ENCODE measurements around the gene CCDC146.
"Not testable (repeated sequence)": the region's sequence is repeated elsewhere in the genome, so short reads cannot be mapped to it uniquely, and the experiment has no call there.

GRCh38 chr7:77112719-77113306 is 9.6 kb upstream of the CCDC146 start:
- TF ChIP-seq CTCF (IDR thresholded peaks at IDR 0.05); NR2C2 (CRISPR knock-in tag; IDR thresholded peaks at IDR 0.05); NFATC4 (CRISPR knock-in tag; IDR thresholded peaks at IDR 0.05); MAX (CRISPR knock-in tag; IDR thresholded peaks at IDR 0.05); FOXP4 (CRISPR knock-in tag; IDR thresholded peaks at IDR 0.05); NFE2L1 (CRISPR knock-in tag; IDR thresholded peaks at IDR 0.05); TCF7 (CRISPR knock-in tag; IDR thresholded peaks at IDR 0.05; ENCODE audit: low read depth): not testable (repeated sequence)
- TF ChIP-seq, protein P1, sequence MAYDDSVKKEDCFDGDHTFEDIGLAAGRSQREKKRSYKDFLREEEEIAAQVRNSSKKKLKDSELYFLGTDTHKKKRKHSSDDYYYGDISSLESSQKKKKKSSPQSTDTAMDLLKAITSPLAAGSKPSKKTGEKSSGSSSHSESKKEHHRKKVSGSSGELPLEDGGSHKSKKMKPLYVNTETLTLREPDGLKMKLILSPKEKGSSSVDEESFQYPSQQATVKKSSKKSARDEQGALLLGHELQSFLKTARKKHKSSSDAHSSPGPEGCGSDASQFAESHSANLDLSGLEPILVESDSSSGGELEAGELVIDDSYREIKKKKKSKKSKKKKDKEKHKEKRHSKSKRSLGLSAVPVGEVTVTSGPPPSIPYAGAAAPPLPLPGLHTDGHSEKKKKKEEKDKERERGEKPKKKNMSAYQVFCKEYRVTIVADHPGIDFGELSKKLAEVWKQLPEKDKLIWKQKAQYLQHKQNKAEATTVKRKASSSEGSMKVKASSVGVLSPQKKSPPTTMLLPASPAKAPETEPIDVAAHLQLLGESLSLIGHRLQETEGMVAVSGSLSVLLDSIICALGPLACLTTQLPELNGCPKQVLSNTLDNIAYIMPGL (CRISPR knock-in tag; IDR thresholded peaks at IDR 0.05): not testable (repeated sequence)

Data from WTC11 (cell line).